IPS-NIHi7 (cell line): Measurements from ENCODE around the gene CKMT2.

Source experiments
- DNase-seq: peaks from one replicate; pipeline ENCODE4 v3.0.0; 2012; ENCODE audit warnings: mixed read lengths; ENCODE audit errors: extremely low spot score

CKMT2 gene

GRCh38 chr5:81305785-81306184 lies 72.7 kb downstream of the CKMT2 start:
- no peak for DNase-seq

GRCh38 chr5:81308836-81309235 lies 75.7 kb downstream of the CKMT2 start:
- no peak for DNase-seq

DNA sequence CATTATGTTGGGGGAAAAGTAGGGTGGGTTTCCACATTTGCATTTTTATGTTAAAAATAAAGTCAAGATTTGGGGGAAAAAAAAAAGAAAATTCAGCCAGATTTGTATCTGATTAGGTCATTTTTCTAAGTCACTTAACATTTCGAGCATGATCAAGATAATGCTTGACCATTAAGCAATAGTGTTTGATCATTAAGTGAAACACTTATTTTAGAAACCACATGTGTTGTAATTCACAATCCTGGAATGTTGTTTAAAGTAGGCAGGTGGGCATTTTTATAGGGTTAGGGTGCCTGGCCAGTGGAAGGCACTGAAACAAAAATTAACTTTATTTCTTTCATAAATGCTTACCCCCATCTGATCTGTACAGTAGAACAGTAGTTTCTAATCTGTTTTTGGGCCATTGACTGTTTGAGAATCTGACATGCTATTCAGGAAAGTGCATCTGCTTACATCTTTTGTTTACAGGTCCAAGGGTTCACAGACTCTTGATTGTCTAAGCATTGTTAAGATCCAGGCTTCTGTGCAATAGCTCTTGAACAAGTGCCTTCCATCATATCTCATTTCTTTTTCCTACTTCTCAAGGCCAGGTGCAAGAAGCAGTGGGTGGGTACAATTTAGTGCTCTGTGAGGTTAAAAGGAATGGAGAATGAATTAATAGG lies 77.4 kb downstream of the CKMT2 start:
- no peak for DNase-seq

- DNase-seq: no peak
Observed at GRCh38 chr5:81313278-81313677, 80.2 kb downstream of the CKMT2 start.

DNA sequence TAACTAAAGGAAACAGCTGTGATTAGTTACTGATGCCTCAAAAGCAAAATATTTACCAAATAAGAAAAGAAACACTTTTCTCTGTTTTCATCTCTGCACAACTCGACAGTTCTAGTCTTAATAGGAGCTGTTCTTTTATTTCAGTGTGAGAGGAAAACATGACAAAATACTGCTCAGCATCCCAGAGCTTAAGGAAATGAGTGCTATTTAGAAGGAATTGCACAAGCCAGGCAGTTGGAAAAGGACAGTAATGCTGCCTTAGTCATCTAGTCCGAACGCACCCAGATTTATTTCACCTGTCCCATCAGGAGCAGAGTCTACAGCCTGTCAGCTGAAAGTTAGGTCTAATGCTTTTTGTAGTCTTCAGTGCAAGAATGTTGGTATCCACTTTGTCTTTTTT lies 80.6 kb downstream of the CKMT2 start:
- no peak for DNase-seq

GRCh38 chr5:81314581-81314980 lies 81.5 kb downstream of the CKMT2 start:
- DNase-seq: no peak

GRCh38 chr5:81315336-81315735 lies 82.2 kb downstream of the CKMT2 start:
- DNase-seq: no peak

DNA sequence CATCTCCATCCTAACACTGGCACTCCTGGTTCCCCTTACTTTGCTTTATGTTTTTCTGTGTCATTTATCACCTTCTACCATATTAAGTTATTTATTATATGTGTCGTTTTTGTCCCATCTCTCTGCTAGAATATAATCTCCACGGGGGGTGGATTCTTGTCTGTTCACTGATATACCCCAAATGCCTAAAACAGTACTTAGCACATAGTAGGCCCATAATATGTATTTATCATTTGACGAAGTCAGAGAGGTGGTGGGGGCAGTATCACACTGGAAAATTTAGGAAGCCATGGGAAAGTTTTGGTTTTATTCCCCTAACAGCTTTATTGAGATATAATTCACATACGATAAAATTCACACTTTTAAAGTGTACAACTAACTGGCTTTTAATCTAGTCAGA lies 82.7 kb downstream of the CKMT2 start:
- DNase-seq: no peak
